ENCODE data around the gene PTPRT. TPM values are rescaled to one million over a fixed set of nuclear protein-coding genes. Genes with fewer than 3 reads are reported as not detected.

Gene PTPRT
- total and polyA plus RNA-seq, 2 of the 4 experiments (the other 2 are of a cell fraction): not detected

GRCh38 chr20:42587427-42587826 is 602.3 kb downstream of the PTPRT start:
- no peak for TF ChIP-seq RCOR1 (IDR thresholded peaks at IDR 0.05; ENCODE audit: insufficient replicate concordance, low read length)
- TF ChIP-seq CTCF (conservative IDR thresholded peaks at IDR 0.05; ENCODE audit: low read depth, low read length): no peak
- TF ChIP-seq SMC3 (IDR thresholded peaks at IDR 0.05; ENCODE audit: low read depth, low read length): no peak
- TF ChIP-seq USF2 (IDR thresholded peaks at IDR 0.05; ENCODE audit: low read depth, low read length): no peak
- TF ChIP-seq MAFK (IDR thresholded peaks at IDR 0.05; ENCODE audit: low read depth, low read length): no peak
- TF ChIP-seq RFX5 (IDR thresholded peaks at IDR 0.05; ENCODE audit: low read depth, low read length): no peak
- TF ChIP-seq FOS (IDR thresholded peaks at IDR 0.05; ENCODE audit: low read depth, low read length): no peak
- no peak for TF ChIP-seq RAD21 (IDR thresholded peaks at IDR 0.05; ENCODE audit: low read length)
- TF ChIP-seq MXI1 (IDR thresholded peaks at IDR 0.05; ENCODE audit: borderline replicate concordance, low read depth, low read length): no peak
- TF ChIP-seq NFE2L2 (IDR thresholded peaks at IDR 0.05; ENCODE audit: low read depth, low read length): no peak
- TF ChIP-seq MAZ (IDR thresholded peaks at IDR 0.05; ENCODE audit: borderline replicate concordance, low read depth, low read length): no peak
- TF ChIP-seq BHLHE40 (IDR thresholded peaks at IDR 0.05; ENCODE audit: low read depth, low read length): no peak
- no peak for TF ChIP-seq CHD1 (IDR thresholded peaks at IDR 0.05; ENCODE audit: low read depth, low read length)
- TF ChIP-seq CEBPB (IDR thresholded peaks at IDR 0.05; ENCODE audit: low read depth, low read length): no peak
- TF ChIP-seq ELK1 (IDR thresholded peaks at IDR 0.05; ENCODE audit: borderline replicate concordance, low read depth, low read length): no peak
- no peak for TF ChIP-seq POLR2A (IDR thresholded peaks at IDR 0.05; ENCODE audit: low read depth, low read length)
- no peak overlapping the region for H3K14ac ChIP-seq (replicated peaks; ENCODE audit: low read depth, low read length)
- no peak overlapping the region for H4K8ac ChIP-seq (ENCODE audit: low read depth in 2 of 2, low read length in 2 of 2)
- no peak overlapping the region for H3K27ac ChIP-seq (ENCODE audit: insufficient read depth, low read length)
- no peak overlapping the region for H4K91ac ChIP-seq (ENCODE audit: insufficient read depth, low read depth, low read length)
- no peaks in the 10 kb centered on the region for H3K9me1 ChIP-seq (ENCODE audit: insufficient read depth, low read length)
- BruUV-seq (replicated peaks): no TSS peak
- DNase-seq: no peak
- no peak overlapping the region for H3K4ac ChIP-seq (ENCODE audit: low read depth, low read length)
- no peak overlapping the region for H2BK5ac ChIP-seq (ENCODE audit: low read depth, low read length, poor library complexity, severe bottlenecking)
- intact Hi-C loops (cut with micrococcal nuclease) (no loop called here), in situ Hi-C loops (cut with MboI; ENCODE audit: low sequenced_read_pairs) (no loop called here), dilution Hi-C loops (cut with HindIII; ENCODE audit: low sequenced_read_pairs, unreplicated experiment) (no loop called here)
- H2BK15ac ChIP-seq (ENCODE audit: low read depth, low read length): no peak overlapping the region
- H3K4me3 ChIP-seq (ENCODE audit: insufficient read depth, low read depth, low read length): no peak overlapping the region
- H3K18ac ChIP-seq (ENCODE audit: low read depth, low read length): no peak overlapping the region
- no peak overlapping the region for H2AK5ac ChIP-seq (ENCODE audit: low read depth, low read length)
- H3K79me1 ChIP-seq (ENCODE audit: low read depth in 1 of 2, low read length in 2 of 2): no peaks in the 10 kb centered on the region
- H3K9me3 ChIP-seq (ENCODE audit: control insufficient read depth, insufficient read depth, low read length): peaks cover 23% of the 10 kb centered on the region
- no peak overlapping the region for H2BK120ac ChIP-seq (ENCODE audit: low read depth, low read length)
- WGBS, 2 experiments (ENCODE audit: extremely low coverage in 2 of 2, insufficient read length in 1 of 2): no CpG with 5 or more reads among the region's 7 CpGs
- CTCF ChIA-PET: no interaction called here
- no peak for ATAC-seq (ENCODE audit: low read depth)
- no peak overlapping the region for H3K23ac ChIP-seq (ENCODE audit: low read depth, low read length)
- no peaks in the 10 kb centered on the region for H3K27me3 ChIP-seq (ENCODE audit: control insufficient read depth, insufficient read depth, low read length)
- no peaks in the 10 kb centered on the region for H3K36me3 ChIP-seq (ENCODE audit: control insufficient read depth, insufficient read depth, low read length)
- no peak overlapping the region for H2BK20ac ChIP-seq (ENCODE audit: low read depth, low read length)
- no peak overlapping the region for H4K5ac ChIP-seq (ENCODE audit: low read depth, low read length)
- H3K56ac ChIP-seq (ENCODE audit: extremely low read depth, insufficient read depth, low read length): no peak overlapping the region
- H3K9ac ChIP-seq (ENCODE audit: low read depth, low read length): no peak overlapping the region
- no peak overlapping the region for H2AFZ ChIP-seq (replicated peaks; ENCODE audit: low read length, poor library complexity)
- H2AK9ac ChIP-seq (replicated peaks; ENCODE audit: low read depth, low read length, poor library complexity): no peak overlapping the region
- POLR2A ChIA-PET (ENCODE audit: unreplicated experiment): no interaction called here
- no peaks in the 10 kb centered on the region for H3K4me1 ChIP-seq (ENCODE audit: control insufficient read depth, insufficient read depth, low read length)
- H4K20me1 ChIP-seq (ENCODE audit: insufficient read depth, low read length): no peaks in the 10 kb centered on the region
- H3K4me2 ChIP-seq (ENCODE audit: low read depth, low read length): no peak overlapping the region

Measured in IMR-90 (cell line).